Upper lobe of left lung (tissue), 4 donors: ENCODE measurements around the gene TP53I13.

Source experiments
- POLR2A ChIP-seq, 4 donors: fragments of 450-650 bp; IDR thresholded peaks; one replicate each; pipeline ENCODE4 v1.5.1; 2016 to 2017; ENCODE audit warnings: antibody characterized with exemption in 4 of 4, mild to moderate bottlenecking in 2 of 4
- POLR2AphosphoS5 ChIP-seq, 2 donors: sonication (generic); formaldehyde crosslinking; IDR thresholded peaks; one replicate each; pipeline ENCODE4 v1.5.1; 2017; ENCODE audit warnings: antibody characterized with exemption in 2 of 2
- TF ChIP-seq, protein P1 (sequence below), 6 experiments: fragments of 450-650 bp in 4 of 6; fragments of 200-600 bp in 2 of 6; sonication (generic) in 2 of 6; IDR thresholded peaks; one replicate each; pipeline ENCODE4 v1.5.1; 2016 to 2019; ENCODE audit warnings: antibody characterized with exemption in 6 of 6

DNA sequence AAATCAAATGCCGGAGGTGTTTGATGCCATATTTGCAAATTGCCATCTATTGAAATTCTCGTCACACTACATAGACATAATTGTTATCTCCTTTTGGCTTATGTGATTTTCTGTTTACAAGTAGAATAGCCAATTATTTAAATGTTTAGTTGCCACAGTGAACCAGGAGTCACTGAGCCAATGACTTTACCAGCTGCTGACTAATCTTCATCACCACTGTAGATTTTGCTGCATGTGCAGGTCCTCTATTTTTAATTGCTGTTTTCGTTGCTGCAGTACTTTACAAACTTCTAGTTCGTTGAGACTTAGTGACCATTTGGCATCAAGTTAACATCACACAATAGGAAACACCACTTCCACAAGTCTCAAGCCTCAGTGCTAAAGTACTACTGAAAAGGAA, 24.4 kb upstream of the TP53I13 start:
- TF ChIP-seq POLR2A (IDR thresholded peaks at IDR 0.05) = no peak
- TF ChIP-seq, protein P1, sequence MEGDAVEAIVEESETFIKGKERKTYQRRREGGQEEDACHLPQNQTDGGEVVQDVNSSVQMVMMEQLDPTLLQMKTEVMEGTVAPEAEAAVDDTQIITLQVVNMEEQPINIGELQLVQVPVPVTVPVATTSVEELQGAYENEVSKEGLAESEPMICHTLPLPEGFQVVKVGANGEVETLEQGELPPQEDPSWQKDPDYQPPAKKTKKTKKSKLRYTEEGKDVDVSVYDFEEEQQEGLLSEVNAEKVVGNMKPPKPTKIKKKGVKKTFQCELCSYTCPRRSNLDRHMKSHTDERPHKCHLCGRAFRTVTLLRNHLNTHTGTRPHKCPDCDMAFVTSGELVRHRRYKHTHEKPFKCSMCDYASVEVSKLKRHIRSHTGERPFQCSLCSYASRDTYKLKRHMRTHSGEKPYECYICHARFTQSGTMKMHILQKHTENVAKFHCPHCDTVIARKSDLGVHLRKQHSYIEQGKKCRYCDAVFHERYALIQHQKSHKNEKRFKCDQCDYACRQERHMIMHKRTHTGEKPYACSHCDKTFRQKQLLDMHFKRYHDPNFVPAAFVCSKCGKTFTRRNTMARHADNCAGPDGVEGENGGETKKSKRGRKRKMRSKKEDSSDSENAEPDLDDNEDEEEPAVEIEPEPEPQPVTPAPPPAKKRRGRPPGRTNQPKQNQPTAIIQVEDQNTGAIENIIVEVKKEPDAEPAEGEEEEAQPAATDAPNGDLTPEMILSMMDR (IDR thresholded peaks at IDR 0.05) = no peak
- TF ChIP-seq POLR2AphosphoS5 (IDR thresholded peaks at IDR 0.05) = no peak
